Retinal pigment epithelial cell (primary cell): ENCODE results near the gene ANGPTL2.

Experiments used
- DNase-seq: peaks from one replicate; pipeline ENCODE4 v3.0.0-alpha.2; 2010; ENCODE audit warnings: low read depth
- H3K4me3 ChIP-seq: 2 replicates; pipeline ENCODE4 v1.5.1; 2011; ENCODE audit warnings: mild to moderate bottlenecking, low read length, control low read depth, moderate library complexity
- TF ChIP-seq, protein P1 (sequence below): conservative IDR thresholded peaks from 2 replicates; pipeline ENCODE4 v1.5.1; 2011; ENCODE audit warnings: low read depth, low read length, control low read depth, inconsistent platforms

Gene ANGPTL2

DNA sequence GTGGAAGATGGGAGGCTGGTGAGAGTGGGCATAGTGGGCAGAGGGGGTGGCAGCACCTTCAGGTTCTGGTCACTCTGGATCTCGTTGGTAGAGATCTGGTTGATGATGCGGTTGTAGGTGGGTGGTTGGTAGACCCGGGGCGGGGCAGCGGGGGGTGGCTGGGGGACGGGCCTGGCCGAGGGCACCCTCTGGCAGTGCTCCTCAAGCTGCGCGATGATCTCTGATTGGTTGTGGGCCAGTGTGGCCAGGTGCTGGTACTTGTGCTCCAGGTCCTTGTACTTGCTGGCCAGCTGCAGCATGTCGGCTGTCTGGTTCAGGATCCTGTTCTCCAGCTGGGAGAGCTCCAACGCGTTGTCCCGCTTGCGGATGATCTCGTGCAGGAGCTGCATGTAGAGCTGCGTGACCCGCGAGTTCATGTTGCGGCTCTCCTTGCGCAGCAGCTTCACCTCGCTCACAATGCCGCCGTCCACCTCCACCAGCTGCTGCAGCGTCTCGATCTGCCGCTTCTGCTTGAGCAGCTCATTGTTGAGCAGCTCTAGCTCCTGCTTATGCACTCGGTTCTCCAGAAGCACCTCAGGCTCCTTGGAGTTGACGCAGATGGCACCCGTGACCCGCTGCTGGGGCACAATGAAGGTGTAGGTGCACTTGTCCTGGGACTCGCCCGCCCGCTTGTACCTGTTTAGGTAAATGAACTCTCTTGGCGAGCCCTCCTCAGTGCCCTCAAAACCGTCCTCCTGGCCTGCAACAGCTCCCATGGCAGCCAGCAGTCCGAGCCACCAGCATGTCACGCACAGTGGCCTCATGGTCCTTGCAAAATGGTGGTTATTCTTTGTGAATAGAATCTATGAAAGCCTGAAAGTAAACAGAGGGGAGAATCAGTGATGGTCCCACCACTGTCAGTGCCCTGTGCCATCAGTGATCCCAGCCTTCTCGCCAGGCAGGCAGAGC is 14.2 kb downstream of the ANGPTL2 start:
- TF ChIP-seq, protein P1, sequence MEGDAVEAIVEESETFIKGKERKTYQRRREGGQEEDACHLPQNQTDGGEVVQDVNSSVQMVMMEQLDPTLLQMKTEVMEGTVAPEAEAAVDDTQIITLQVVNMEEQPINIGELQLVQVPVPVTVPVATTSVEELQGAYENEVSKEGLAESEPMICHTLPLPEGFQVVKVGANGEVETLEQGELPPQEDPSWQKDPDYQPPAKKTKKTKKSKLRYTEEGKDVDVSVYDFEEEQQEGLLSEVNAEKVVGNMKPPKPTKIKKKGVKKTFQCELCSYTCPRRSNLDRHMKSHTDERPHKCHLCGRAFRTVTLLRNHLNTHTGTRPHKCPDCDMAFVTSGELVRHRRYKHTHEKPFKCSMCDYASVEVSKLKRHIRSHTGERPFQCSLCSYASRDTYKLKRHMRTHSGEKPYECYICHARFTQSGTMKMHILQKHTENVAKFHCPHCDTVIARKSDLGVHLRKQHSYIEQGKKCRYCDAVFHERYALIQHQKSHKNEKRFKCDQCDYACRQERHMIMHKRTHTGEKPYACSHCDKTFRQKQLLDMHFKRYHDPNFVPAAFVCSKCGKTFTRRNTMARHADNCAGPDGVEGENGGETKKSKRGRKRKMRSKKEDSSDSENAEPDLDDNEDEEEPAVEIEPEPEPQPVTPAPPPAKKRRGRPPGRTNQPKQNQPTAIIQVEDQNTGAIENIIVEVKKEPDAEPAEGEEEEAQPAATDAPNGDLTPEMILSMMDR: no peak
- DNase-seq: no peak
- H3K4me3 ChIP-seq: no peak overlapping the region

DNA sequence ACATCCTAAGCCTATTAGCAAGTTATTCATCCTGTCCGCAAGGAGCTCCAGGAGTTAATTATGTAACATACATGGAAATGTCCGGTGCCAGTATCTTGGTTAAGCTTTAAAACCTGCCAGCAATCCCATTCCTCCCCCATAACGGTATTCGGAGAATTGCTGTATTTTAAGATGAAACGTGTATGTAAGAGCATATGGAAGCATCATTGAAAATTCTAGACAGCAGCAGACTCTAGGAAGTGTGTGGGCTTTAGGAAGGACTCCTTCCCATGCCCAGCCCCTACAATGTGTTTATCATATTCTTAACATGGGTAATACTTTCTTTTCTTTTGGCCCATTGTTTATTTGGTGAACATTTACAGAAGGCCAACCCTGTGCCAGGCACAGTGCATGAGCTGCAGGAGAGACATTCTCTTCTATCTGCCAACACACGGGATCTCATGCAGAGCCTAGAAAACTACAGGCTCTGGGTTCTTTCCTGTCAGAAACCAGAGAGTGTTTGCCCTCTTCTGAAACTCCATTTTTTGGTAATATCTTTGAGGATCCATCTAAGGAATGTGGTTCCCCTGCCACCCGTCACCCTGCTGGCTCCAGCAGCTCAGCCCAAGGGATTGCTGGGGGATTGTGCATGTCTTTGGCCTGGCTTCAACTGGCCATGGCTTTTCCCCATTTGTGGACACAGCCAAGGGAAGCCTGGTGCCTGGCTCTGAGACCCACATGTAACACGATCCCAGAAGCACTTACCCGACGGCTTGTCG is 15.1 kb downstream of the ANGPTL2 start:
- TF ChIP-seq, protein P1: no peak
- H3K4me3 ChIP-seq: no peak overlapping the region
- DNase-seq: no peak

GRCh38 chr9:127106466-127106855 is 16.0 kb downstream of the ANGPTL2 start:
- H3K4me3 ChIP-seq: no peak overlapping the region
- DNase-seq: no peak
- TF ChIP-seq, protein P1: no peak

- TF ChIP-seq, protein P1: no peak
- H3K4me3 ChIP-seq: no peak overlapping the region
- DNase-seq: no peak
Measured at GRCh38 chr9:127105805-127106465, 16.5 kb downstream of the ANGPTL2 start.

DNA sequence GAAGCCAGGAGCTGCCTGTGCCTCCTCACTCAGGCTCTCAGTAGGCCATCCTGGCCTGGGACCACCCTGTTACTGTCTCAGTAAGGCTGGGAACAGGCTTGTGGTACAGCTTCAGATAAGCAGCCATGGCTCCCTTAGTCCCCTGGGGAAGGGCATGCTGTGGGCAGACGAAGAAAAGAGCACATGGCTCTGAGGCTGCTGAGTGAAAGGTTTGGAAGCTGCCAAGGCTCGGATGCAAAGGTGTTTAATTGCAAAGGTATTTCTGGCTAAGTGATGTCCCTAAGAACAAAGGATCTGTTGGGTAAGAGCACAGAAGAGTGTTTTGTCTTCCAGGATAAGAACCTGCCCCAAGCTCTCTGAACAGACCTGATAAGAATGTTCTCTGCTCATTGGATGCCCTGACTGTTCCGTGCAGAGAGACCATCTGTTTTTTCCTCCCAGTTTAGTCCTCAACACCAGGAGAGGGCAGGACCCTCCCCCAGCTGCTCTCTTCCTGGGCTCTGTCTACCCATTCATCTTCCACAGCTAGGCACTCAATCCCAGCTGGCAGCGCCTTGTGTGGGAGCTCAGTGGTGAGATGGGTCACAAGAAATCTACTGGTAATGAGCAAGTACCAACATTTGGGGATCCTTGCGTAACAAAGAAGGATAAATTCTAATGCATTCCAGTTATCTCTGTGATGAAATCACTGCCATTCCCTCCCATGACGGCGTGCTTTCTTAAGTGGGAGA is 17.7 kb downstream of the ANGPTL2 start:
- H3K4me3 ChIP-seq: no peak overlapping the region
- TF ChIP-seq, protein P1: no peak
- no peak for DNase-seq

- DNase-seq: no peak
- H3K4me3 ChIP-seq: no peak overlapping the region
- TF ChIP-seq, protein P1: no peak
Measured at GRCh38 chr9:127102788-127103187, 19.6 kb downstream of the ANGPTL2 start.
